ENCODE measurements around the gene TM7SF3. TPM values are rescaled to one million over a fixed set of nuclear protein-coding genes. Genes with fewer than 3 reads are reported as not detected.

The TM7SF3 gene
- total and polyA plus RNA-seq, 2 donors from 2014 or later = 63.1 to 70.1 TPM

DNA sequence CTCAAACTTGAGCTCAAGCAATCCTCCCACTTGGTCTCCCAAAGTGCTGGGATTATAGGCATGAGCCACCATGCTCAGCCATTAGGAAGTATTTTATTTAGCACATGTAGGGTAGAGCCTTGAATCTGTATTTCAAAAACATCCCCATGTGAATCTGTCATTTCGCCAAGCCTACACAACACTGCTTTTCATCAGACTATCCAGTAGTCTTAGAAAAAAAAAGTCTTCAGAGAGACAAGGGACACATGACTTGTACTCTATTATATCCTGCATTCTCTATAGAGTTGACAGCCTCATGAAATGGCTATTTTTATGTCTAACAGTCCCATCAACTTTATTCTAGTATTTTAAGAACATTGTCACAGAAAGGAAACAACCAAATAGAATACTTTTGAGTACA is 35.4 kb downstream of the TM7SF3 start:
- FAIRE-seq (no peak), DNase-seq (no peak)
- no peak overlapping the region for H3K4me3 ChIP-seq (ENCODE audit: low read length in 3 of 3)
- no peaks in the 10 kb centered on the region for H3K9me3 ChIP-seq (ENCODE audit: control insufficient read depth in 2 of 3, insufficient read depth in 1 of 3, low read length in 3 of 3)
- TF ChIP-seq, protein P1, sequence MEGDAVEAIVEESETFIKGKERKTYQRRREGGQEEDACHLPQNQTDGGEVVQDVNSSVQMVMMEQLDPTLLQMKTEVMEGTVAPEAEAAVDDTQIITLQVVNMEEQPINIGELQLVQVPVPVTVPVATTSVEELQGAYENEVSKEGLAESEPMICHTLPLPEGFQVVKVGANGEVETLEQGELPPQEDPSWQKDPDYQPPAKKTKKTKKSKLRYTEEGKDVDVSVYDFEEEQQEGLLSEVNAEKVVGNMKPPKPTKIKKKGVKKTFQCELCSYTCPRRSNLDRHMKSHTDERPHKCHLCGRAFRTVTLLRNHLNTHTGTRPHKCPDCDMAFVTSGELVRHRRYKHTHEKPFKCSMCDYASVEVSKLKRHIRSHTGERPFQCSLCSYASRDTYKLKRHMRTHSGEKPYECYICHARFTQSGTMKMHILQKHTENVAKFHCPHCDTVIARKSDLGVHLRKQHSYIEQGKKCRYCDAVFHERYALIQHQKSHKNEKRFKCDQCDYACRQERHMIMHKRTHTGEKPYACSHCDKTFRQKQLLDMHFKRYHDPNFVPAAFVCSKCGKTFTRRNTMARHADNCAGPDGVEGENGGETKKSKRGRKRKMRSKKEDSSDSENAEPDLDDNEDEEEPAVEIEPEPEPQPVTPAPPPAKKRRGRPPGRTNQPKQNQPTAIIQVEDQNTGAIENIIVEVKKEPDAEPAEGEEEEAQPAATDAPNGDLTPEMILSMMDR (IDR thresholded peaks at IDR 0.05; ENCODE audit: borderline replicate concordance, extremely low read depth, insufficient read depth) = no peak
- H3K4me1 ChIP-seq (ENCODE audit: control insufficient read depth in 2 of 3, insufficient read depth in 2 of 3, low read depth in 1 of 3, low read length in 3 of 3) = no peaks in the 10 kb centered on the region
- no peak overlapping the region for H3K9ac ChIP-seq (ENCODE audit: low read length in 3 of 3)
- no peaks in the 10 kb centered on the region for H3K27me3 ChIP-seq (ENCODE audit: control insufficient read depth, insufficient read depth, low read length)
- intact Hi-C loops (cut with DNase I) = no loop called here
- no peak overlapping the region for H3K27ac ChIP-seq (ENCODE audit: low read depth in 2 of 2, low read length in 2 of 2)
- peaks cover under 1 to 33% (median 21%) of the 10 kb centered on the region in 3 donors for H3K36me3 ChIP-seq (ENCODE audit: control insufficient read depth in 2 of 3, insufficient read depth in 3 of 3, low read length in 3 of 3)

DNA sequence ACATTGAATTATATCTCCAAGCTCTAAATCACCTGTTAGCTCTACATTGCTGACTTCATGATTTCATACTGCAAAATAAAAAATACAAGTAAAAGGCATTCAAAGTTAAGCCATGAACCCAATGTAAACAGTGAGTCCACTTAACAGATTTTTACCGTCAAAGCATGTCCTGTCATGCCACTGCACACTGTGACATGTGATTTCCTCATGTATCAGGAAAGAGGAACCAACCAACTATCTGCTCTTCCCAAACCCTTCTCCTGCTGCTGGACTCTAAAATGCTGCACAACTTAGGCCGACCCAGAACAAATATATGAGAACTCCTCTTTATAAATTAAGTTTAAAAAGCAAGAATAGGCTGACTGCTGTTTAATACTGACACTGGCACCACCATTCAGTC is 37.5 kb downstream of the TM7SF3 start:
- Histone ChIP-seq H3K9ac (ENCODE audit: low read length in 3 of 3) (no peak overlapping the region), H3K4me1 (ENCODE audit: control insufficient read depth in 2 of 3, insufficient read depth in 2 of 3, low read depth in 1 of 3, low read length in 3 of 3) (no peaks in the 10 kb centered on the region), H3K36me3 (ENCODE audit: control insufficient read depth in 2 of 3, insufficient read depth in 3 of 3, low read length in 3 of 3) (peaks cover 2 to 38% (median 25%) of the 10 kb centered on the region in 3 donors), H3K4me3 (ENCODE audit: low read length in 3 of 3) (no peak overlapping the region), H3K27me3 (ENCODE audit: control insufficient read depth, insufficient read depth, low read length) (no peaks in the 10 kb centered on the region), H3K9me3 (ENCODE audit: control insufficient read depth in 2 of 3, insufficient read depth in 1 of 3, low read length in 3 of 3) (no peaks in the 10 kb centered on the region), H3K27ac (ENCODE audit: low read depth in 2 of 2, low read length in 2 of 2) (no peak overlapping the region)
- intact Hi-C loops (cut with DNase I) = no loop called here
- TF ChIP-seq, protein P1 (IDR thresholded peaks at IDR 0.05; ENCODE audit: borderline replicate concordance, extremely low read depth, insufficient read depth) = no peak
- DNase-seq = no peak
- FAIRE-seq = no peak

DNA sequence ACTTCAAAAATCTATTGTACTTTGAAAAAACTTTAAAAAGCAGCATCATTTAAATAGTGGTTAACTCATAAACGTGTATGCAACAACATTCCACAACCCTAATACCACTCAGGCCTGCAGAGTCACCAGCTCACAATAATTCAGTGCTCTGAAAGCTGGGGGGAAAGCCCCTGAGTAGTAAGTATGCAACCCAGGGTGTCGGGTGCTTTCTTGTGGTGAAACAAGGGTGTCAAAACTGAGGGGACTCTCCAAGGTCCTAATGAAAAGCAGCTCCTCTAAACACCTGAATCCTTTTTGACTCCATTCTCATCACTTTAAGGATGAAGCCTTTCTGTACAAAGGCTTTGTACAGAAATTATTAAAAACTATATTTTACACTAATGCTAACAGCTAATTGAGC is 42.2 kb downstream of the TM7SF3 start:
- H3K36me3 ChIP-seq (ENCODE audit: control insufficient read depth in 2 of 3, insufficient read depth in 3 of 3, low read length in 3 of 3) = peaks cover 2 to 26% (median 19%) of the 10 kb centered on the region in 3 donors
- no peaks in the 10 kb centered on the region for H3K4me1 ChIP-seq (ENCODE audit: control insufficient read depth in 2 of 3, insufficient read depth in 2 of 3, low read depth in 1 of 3, low read length in 3 of 3)
- FAIRE-seq = no peak
- H3K27me3 ChIP-seq (ENCODE audit: control insufficient read depth, insufficient read depth, low read length) = no peaks in the 10 kb centered on the region
- H3K9me3 ChIP-seq (ENCODE audit: control insufficient read depth in 2 of 3, insufficient read depth in 1 of 3, low read length in 3 of 3) = no peaks in the 10 kb centered on the region
- no peak overlapping the region for H3K4me3 ChIP-seq (ENCODE audit: low read length in 3 of 3)
- DNase-seq = no peak
- intact Hi-C loops (cut with DNase I) = no loop called here
- H3K27ac ChIP-seq (ENCODE audit: low read depth in 2 of 2, low read length in 2 of 2) = no peak overlapping the region
- H3K9ac ChIP-seq (ENCODE audit: low read length in 3 of 3) = no peak overlapping the region
- TF ChIP-seq, protein P1 (IDR thresholded peaks at IDR 0.05; ENCODE audit: borderline replicate concordance, extremely low read depth, insufficient read depth) = no peak

DNA sequence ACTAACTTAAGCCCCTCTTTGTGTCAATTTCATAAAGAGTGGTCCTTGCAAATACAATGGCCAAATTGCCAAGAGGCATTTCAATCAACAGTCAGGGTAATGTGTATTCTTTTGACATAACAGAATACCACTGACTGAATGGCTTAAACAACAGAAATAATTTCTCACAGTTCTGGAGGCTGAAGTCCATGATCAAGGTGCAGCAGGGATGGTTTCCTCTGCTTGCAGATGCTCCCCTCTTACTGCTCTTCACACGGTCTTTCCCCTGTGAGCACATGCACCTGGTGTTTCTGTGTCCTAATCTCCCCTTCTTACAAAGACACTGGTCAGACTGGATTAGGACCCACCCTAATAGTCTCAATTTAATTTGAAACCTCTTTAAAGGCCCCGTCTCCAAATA is 44.0 kb downstream of the TM7SF3 start:
- H3K27me3 ChIP-seq (ENCODE audit: control insufficient read depth, insufficient read depth, low read length) = no peaks in the 10 kb centered on the region
- H3K36me3 ChIP-seq (ENCODE audit: control insufficient read depth in 2 of 3, insufficient read depth in 3 of 3, low read length in 3 of 3) = peaks cover 2 to 19% (median 9%) of the 10 kb centered on the region in 3 donors
- H3K27ac ChIP-seq (ENCODE audit: low read depth in 2 of 2, low read length in 2 of 2) = no peak overlapping the region
- no peak overlapping the region for H3K9ac ChIP-seq (ENCODE audit: low read length in 3 of 3)
- no peaks in the 10 kb centered on the region for H3K4me1 ChIP-seq (ENCODE audit: control insufficient read depth in 2 of 3, insufficient read depth in 2 of 3, low read depth in 1 of 3, low read length in 3 of 3)
- H3K4me3 ChIP-seq (ENCODE audit: low read length in 3 of 3) = no peak overlapping the region
- DNase-seq (no peak), FAIRE-seq (no peak)
- no peaks in the 10 kb centered on the region for H3K9me3 ChIP-seq (ENCODE audit: control insufficient read depth in 2 of 3, insufficient read depth in 1 of 3, low read length in 3 of 3)
- TF ChIP-seq, protein P1 (IDR thresholded peaks at IDR 0.05; ENCODE audit: borderline replicate concordance, extremely low read depth, insufficient read depth) = no peak
- intact Hi-C loops (cut with DNase I) = no loop called here

All from kidney (tissue), 14 donors.